Endodermal cell (in vitro differentiated cells): Measurements from ENCODE around the gene SLC8B1. TPM values are rescaled to one million over a fixed set of nuclear protein-coding genes. Genes with fewer than 3 reads are reported as not detected.

Experiments used
- DNase-seq: peaks from one replicate; pipeline ENCODE4 v3.0.0-alpha.2; 2017
- H3K27ac ChIP-seq: 2 replicates; pipeline ENCODE4 v1.5.1; 2013; ENCODE audit warnings: mild to moderate bottlenecking, low read depth, low read length, moderate library complexity
- H3K27me3 ChIP-seq: 2 replicates; pipeline ENCODE4 v1.6.1; 2013; ENCODE audit warnings: mild to moderate bottlenecking, low read length, moderate library complexity; ENCODE audit not compliant: insufficient read depth, control insufficient read depth, poor library complexity, severe bottlenecking
- H3K36me3 ChIP-seq: 2 replicates; pipeline ENCODE4 v1.7.0; 2013; ENCODE audit warnings: mild to moderate bottlenecking, low read length, moderate library complexity; ENCODE audit not compliant: control insufficient read depth, insufficient read depth
- H3K4me1 ChIP-seq: one replicate; pipeline ENCODE4 v1.7.0; 2013; ENCODE audit warnings: low read length; ENCODE audit not compliant: control insufficient read depth, insufficient read depth
- H3K4me3 ChIP-seq: 2 replicates; pipeline ENCODE4 v1.5.1; 2013; ENCODE audit warnings: mild to moderate bottlenecking, low read length, moderate library complexity
- H3K9ac ChIP-seq: 2 replicates; pipeline ENCODE4 v1.6.1; 2013; ENCODE audit warnings: mild to moderate bottlenecking, low read length, moderate library complexity; ENCODE audit not compliant: poor library complexity, severe bottlenecking; ENCODE audit errors: extremely low read depth
- H3K9me3 ChIP-seq: 2 replicates; pipeline ENCODE4 v1.6.1; 2013; ENCODE audit warnings: mild to moderate bottlenecking, low read length, moderate library complexity; ENCODE audit not compliant: control insufficient read depth
- H3K27ac Mint-ChIP-seq: 2 replicates; pipeline ENCODE4 v1.8.0; 2020; ENCODE audit warnings: mixed read lengths
- H3K27me3 Mint-ChIP-seq: 2 replicates; pipeline ENCODE4 v1.8.0; 2021; ENCODE audit warnings: mild to moderate bottlenecking, mixed read lengths; ENCODE audit not compliant: insufficient read depth
- H3K36me3 Mint-ChIP-seq: 2 replicates; pipeline ENCODE4 v1.8.0; 2020; ENCODE audit warnings: low read depth, mixed read lengths
- H3K4me1 Mint-ChIP-seq: 2 replicates; pipeline ENCODE4 v1.8.0; 2020; ENCODE audit warnings: mixed read lengths
- H3K4me3 Mint-ChIP-seq: 2 replicates; pipeline ENCODE4 v1.8.0; 2020; ENCODE audit warnings: mild to moderate bottlenecking, moderate library complexity, mixed read lengths
- H3K9me3 Mint-ChIP-seq: 2 replicates; pipeline ENCODE4 v1.8.0; 2020; ENCODE audit warnings: mild to moderate bottlenecking, mixed read lengths
- CTCF ChIP-seq: fragments of 200-600 bp; sonication (generic); conservative IDR thresholded peaks from 2 replicates; pipeline ENCODE4 v1.5.0; 2021; ENCODE audit warnings: antibody characterized with exemption, mild to moderate bottlenecking
- WGBS, 2 experiments: methylation state at CpG; one replicate each; pipeline versions ENCODE4 v1.1.5 to v1.1.7; 2013; ENCODE audit warnings: missing lambda C conversion rate in 2 of 2, mixed read lengths in 1 of 2; ENCODE audit not compliant: insufficient coverage in 1 of 2, insufficient read length in 1 of 2; 5-methylcytosine and 5-hydroxymethylcytosine counted together
- total RNA-seq, 2 donors: library from RNA; stranded (reverse); fragmentation: NEBNext Ultra II Directional in 1 of 2; extraction: Animal tissue kit (Norgen Biotek cat#: 25700) in 1 of 2; gene quantifications; 2 replicates in 1 of 2; 3 replicates in 1 of 2; pipeline ENCODE4 v1.2.1, GENCODE V29; 2021

The SLC8B1 gene
- total RNA-seq, 2 donors from 2014 or later = 6.9 to 9.1 TPM

- Mint-ChIP-seq H3K27ac (no peak overlapping the region), H3K9me3 (no peaks in the 10 kb centered on the region), H3K36me3 (peaks cover 19% of the 10 kb centered on the region), H3K4me3 (no peak overlapping the region), H3K4me1 (no peaks in the 10 kb centered on the region), H3K27me3 (no peaks in the 10 kb centered on the region)
- 93 to 95% methylated on average over 6 to 7 of the region's 7 CpGs for WGBS, 2 experiments
- Histone ChIP-seq H3K9me3 (no peaks in the 10 kb centered on the region), H3K4me3 (no peak overlapping the region), H3K4me1 (no peaks in the 10 kb centered on the region), H3K9ac (no peak overlapping the region), H3K27ac (no peak overlapping the region), H3K27me3 (peaks cover 4% of the 10 kb centered on the region), H3K36me3 (no peaks in the 10 kb centered on the region)
- no peak for TF ChIP-seq CTCF
- DNase-seq = no peak
These were observed 67.3 kb downstream of the SLC8B1 start for GRCh38 chr12:113267621-113268020.

GRCh38 chr12:113266106-113266895 lies 68.6 kb downstream of the SLC8B1 start:
- Mint-ChIP-seq H3K27ac (no peak overlapping the region), H3K9me3 (no peaks in the 10 kb centered on the region), H3K4me3 (no peak overlapping the region), H3K36me3 (peaks cover 19% of the 10 kb centered on the region), H3K4me1 (peaks cover 3% of the 10 kb centered on the region), H3K27me3 (no peaks in the 10 kb centered on the region)
- H3K9ac ChIP-seq = no peak overlapping the region
- no peaks in the 10 kb centered on the region for H3K4me1 ChIP-seq
- H3K36me3 ChIP-seq = no peaks in the 10 kb centered on the region
- H3K27ac ChIP-seq = no peak overlapping the region
- TF ChIP-seq CTCF = no peak
- H3K9me3 ChIP-seq = no peaks in the 10 kb centered on the region
- no peak for DNase-seq
- WGBS, 2 experiments = 88 to 96% methylated on average over 13 to 23 of the region's 23 CpGs
- peaks cover 10% of the 10 kb centered on the region for H3K27me3 ChIP-seq
- H3K4me3 ChIP-seq = no peak overlapping the region

- TF ChIP-seq CTCF = no peak
- H3K4me1 Mint-ChIP-seq = peaks cover 16% of the 10 kb centered on the region
- no peaks in the 10 kb centered on the region for H3K9me3 Mint-ChIP-seq
- Histone ChIP-seq H3K4me1 (peaks cover 6% of the 10 kb centered on the region), H3K4me3 (no peak overlapping the region), H3K9ac (no peak overlapping the region), H3K36me3 (no peaks in the 10 kb centered on the region), H3K27me3 (peaks cover 13% of the 10 kb centered on the region), H3K27ac (no peak overlapping the region), H3K9me3 (no peaks in the 10 kb centered on the region)
- DNase-seq = no peak
- H3K36me3 Mint-ChIP-seq = peaks cover 16% of the 10 kb centered on the region
- no peak overlapping the region for H3K27ac Mint-ChIP-seq
- 86 to 95% methylated on average over 7 to 9 of the region's 9 CpGs for whole genome bisulfite sequencing, 2 experiments
- H3K27me3 Mint-ChIP-seq = no peaks in the 10 kb centered on the region
- no peak overlapping the region for H3K4me3 Mint-ChIP-seq
These were observed 71.4 kb downstream of the SLC8B1 start for GRCh38 chr12:113263431-113263963.
